Fibroblast of skin of back (primary cell): ENCODE measurements around the gene TLL1.

Experiments
- DNase-seq: peaks from one replicate; pipeline ENCODE4 v3.0.0-alpha.2; 2013

TLL1 gene

GRCh38 chr4:166066936-166067335 lies 193.9 kb downstream of the TLL1 start:
- no peak for DNase-seq

GRCh38 chr4:166067915-166068314 lies 194.9 kb downstream of the TLL1 start:
- no peak for DNase-seq

GRCh38 chr4:166073783-166074182 lies 200.7 kb downstream of the TLL1 start:
- no peak for DNase-seq

GRCh38 chr4:166075599-166075998 lies 202.6 kb downstream of the TLL1 start:
- no peak for DNase-seq

GRCh38 chr4:166077782-166078181 lies 204.7 kb downstream of the TLL1 start:
- no peak for DNase-seq

- peak; percentile 34 for DNase-seq
Observed at GRCh38 chr4:166078383-166078782, 205.3 kb downstream of the TLL1 start.

GRCh38 chr4:166078955-166079354 lies 205.9 kb downstream of the TLL1 start:
- peak; percentile 45 for DNase-seq

GRCh38 chr4:166087569-166087968 lies 214.5 kb downstream of the TLL1 start:
- DNase-seq, result no peak

GRCh38 chr4:166088576-166088975 lies 215.5 kb downstream of the TLL1 start:
- no peak for DNase-seq

- no peak for DNase-seq
Observed at GRCh38 chr4:166091146-166091545, 218.1 kb downstream of the TLL1 start.

- DNase-seq, result peak; percentile 42
Observed at GRCh38 chr4:166091912-166092510, 219.0 kb downstream of the TLL1 start.

- no peak for DNase-seq
Observed at GRCh38 chr4:166092797-166093290, 219.8 kb downstream of the TLL1 start.

- DNase-seq, result no peak
Observed at GRCh38 chr4:166104623-166105022, 231.6 kb downstream of the TLL1 start.

- DNase-seq, result peak; percentile 0
Observed at GRCh38 chr4:166121897-166122296, 248.9 kb downstream of the TLL1 start.

GRCh38 chr4:166123546-166123945 lies 250.5 kb downstream of the TLL1 start:
- no peak for DNase-seq

- peak; percentile 32 for DNase-seq
Observed at GRCh38 chr4:166128403-166128802, 255.4 kb downstream of the TLL1 start.

- DNase-seq, result no peak
Observed at GRCh38 chr4:166134285-166134684, 261.2 kb downstream of the TLL1 start.

GRCh38 chr4:166140951-166141350 lies 267.9 kb downstream of the TLL1 start:
- DNase-seq, result no peak

- DNase-seq, result peak; percentile 50
Observed at GRCh38 chr4:166143227-166143626, 270.2 kb downstream of the TLL1 start.

- DNase-seq, result no peak
Observed at GRCh38 chr4:166144607-166145006, 271.6 kb downstream of the TLL1 start.

- DNase-seq, result no peak
Observed at GRCh38 chr4:166146806-166147540, 273.9 kb downstream of the TLL1 start.
